GM19043 (cell line): ENCODE results near the gene GTF2I.
"Not testable (repeated sequence)": the region's sequence is repeated elsewhere in the genome, so short reads cannot be mapped to it uniquely, and the experiment has no call there.

ENCODE experiments used
- ATAC-seq: cut with Tn5 transposase; IDR thresholded peaks from one replicate; pipeline ENCODE4 v1.9.1; 2021; ENCODE audit warnings: low read depth; ENCODE audit not compliant: unreplicated experiment

GTF2I gene

DNA sequence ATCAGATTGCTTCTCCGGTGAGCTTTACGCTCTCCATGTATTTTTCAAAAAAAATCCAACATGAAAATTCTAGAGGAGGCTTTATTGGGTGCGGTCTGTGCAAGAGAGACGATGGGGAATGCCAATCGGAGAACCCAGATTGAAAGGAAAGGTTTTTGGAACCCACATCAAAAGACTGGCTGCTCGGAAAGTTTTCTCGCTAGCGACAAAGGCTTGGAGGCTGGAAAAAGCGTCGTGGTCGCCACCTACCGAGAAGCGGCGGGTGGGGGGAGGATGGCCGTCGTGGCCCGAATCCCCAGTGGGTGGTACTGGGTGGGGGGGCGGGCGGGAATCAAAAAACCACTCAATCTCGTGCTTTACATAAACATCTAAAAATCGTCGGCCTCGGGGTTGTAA is 1.1 kb upstream of the GTF2I start:
- ATAC-seq, result no peak

DNA sequence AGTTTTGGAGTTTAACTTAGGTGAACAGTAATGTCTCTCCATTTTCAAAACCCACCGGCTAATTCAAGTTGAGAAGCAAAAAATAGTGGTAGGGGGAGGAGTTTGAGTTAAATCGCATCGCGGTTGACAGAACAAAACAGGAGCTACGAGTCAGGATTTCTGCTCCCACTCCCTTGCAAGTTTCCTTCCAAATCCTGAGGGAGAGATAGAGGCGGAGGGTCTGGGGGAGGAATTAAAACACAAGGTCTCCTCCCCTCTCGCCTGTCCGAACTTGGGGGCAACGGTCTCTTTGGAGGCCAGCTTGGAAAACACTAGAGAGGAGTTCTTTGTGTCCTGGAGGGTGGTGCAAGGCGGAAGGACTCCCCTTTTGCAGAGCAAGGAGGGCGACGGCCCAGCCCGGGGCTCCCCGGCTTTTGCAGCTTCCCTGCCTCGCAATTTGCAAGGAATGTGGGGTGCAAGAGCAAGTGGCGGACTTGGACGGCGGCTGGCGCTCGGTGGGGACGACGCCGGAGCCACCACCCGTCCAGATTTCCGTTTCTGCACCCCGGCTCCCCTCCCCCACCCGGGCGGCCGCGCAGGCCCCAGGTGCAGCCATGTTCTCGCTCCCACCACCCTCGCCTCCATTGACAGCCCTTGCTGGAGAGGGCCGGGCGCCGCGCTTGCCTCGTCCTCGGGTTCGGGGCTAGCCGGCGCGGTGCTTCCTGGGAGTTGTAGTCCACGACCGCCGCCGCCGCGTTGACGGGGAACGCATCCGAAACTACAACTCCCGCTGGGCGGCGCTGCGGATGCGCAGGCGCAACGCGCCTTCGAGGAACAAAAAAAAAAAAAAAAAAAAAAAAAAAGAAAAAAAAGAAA is 454 bp upstream of the GTF2I start:
- ATAC-seq, result peak; percentile 40

DNA sequence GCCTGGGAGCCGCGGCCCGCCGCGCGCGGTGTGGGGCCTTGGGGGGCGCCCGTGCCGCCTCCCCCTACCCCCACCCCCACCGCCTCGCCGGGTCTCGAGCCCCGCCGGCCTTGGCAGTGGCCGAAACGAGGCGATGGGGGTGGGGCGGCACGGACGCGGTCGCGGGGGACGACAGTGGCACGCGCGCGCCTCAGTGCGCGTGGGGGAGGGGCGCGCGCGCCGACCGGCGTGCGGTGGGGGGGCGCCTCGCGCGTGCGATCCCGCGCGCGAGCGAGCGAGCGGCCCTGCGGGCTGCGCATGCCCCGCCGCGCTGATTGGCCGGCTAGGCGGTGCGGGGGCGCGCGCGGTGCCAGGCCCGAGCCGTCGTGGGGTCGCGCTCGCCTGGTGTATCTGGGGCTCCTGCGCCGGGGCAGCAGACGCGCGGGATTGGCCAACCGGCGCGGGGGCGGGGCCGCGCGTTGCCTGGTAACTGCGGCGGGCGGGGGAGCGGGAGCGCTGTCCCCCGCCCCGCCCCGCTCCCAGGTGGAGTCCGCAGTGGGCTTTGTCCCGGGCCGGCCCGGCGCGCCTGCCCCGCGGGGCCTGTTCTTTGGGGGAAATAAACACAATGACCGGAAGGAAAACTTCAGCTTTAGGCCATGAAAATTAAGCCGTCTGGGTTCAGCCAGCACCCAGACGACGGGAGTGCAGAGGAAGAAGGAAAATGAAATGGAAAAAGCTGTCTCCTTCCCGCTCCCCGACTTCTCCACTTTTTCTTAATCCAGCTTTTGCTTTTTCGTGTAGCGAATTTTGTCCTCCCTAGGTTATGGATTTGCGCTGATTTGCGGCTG is 873 bp downstream of the GTF2I start:
- peak; percentile 50 for ATAC-seq

DNA sequence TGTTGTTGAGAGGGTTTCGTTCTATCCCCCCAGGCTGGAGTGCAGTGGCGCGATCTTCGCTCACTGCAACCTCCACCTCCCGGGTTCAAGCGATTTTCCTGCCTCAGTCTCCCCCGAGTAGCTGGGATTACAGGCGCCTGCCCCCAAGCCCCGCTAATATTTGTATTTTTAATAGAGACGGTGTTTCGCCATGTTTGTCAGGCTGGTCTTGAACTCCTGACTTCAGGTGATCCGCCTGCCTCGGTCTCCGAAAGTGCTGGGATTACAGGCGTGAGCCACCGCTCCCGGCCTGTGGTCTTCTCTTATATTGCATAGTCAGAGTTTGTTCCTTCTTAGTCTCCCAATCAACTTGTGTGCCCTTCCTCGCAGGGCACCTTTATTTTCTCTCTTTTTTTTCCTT is 2.7 kb downstream of the GTF2I start:
- ATAC-seq, result not testable (repeated sequence)

DNA sequence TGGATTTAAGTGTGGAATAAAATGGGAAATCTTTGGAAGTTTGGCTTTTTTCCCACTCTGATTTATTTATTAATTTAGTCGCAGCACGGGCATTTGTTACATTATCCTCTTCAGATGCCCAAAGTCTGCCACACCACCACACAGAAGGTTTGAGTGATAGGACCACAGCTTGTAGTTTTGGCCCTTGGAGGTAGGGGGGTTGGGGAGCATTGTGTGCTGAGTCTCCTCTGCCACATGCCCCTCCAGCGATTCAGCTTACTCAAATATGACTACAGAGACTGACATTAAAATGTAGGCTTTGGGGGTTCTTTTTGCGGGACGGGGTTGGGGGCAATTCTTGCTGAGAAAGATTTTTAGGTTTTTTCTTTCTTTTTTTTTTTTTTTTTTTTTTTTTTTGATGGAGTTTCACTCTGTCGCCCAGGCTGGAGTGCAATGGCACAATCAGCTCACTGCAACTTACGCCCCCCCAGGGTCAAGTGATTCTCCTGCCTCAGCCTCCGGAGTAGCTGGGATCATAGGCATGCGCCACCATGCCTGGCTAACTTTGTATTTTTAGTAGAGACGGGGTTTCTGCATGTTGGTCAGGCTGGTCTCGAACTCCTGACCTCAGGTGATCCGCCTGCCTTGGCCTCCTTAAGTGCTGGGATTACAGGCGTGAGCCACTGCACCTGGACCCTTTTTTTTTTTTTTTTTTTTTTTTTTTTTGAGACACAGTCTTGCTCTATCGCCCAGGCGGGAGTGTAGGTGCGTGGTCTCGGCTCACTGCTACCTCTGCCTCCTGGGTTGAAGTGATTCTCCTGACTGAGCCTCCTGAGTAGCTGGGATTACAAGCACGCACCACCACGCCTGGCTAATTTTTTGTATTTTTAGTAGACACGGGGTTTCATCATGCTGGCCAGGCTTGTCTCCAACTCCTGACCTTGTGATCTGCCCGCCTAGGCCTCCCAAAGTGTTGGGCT is 4.6 kb downstream of the GTF2I start:
- not testable (repeated sequence) for ATAC-seq

DNA sequence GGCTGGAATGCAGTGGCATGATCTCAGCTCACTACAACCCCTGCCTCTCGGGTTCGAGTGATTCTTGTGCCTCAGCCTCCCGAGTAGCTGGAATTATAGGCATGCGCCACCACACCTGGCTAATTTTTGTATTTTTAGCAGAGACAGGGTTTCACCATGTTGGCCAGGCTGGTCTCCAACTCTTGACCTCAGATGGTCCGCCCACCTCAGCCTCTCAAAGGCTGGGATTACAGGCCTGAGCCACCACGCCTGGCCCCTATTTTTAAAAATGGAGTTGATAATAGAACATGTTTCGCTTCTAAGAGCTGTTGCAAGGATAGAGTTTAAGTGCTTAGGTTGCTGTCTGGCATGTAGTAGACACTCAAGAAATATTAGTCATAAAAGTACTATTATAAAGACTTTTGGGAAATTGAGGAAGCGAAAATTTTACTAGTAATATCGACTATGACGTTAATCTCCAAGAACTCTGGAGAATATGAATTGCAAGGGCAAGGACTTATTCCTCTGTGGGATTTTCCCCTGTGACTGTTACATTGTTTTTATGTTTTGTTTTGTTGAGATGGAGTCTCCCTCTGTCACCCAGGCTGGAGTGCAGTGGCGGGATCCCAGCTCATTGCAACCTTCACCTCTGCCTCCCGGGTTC is 7.9 kb downstream of the GTF2I start:
- no peak for ATAC-seq

DNA sequence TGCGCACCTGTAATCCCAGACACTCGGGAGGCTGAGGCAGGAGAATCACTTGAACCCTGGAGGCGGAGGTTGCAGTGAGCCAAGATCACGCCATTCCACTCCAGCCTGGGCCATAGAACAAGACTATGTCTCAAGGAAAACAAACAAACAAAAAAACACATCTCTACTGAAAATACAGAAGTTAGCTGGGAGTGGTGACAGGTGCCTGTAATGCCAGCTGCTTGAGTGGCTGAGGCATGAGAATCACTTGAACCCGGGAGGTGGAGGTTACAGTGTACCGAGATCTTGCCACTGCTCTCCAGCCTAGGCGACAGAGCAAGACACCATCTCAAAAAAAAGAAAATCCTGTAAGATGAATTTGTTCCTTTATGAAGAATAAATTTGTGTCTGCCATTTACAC is 9.5 kb downstream of the GTF2I start:
- ATAC-seq, result not testable (repeated sequence)

DNA sequence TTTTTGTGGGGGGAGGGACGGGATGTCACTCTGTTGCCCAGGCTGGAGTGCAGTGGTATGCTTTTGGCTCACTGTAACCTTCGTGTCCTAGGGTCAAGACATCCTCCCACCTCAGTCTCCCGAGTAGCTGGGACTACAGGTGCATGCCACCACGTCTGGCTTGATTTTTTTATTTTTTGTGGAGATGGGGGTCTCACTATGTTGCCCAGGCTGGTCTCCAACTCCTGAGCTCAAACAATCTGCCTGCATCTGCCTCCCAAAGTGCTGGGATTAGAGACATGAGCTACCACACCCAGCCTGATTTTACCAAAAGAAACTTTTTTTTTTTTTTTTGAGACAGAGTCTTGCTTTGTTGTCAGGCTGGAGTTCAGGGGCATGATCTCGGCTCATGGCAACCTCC is 10.0 kb downstream of the GTF2I start:
- ATAC-seq, result not testable (repeated sequence)

DNA sequence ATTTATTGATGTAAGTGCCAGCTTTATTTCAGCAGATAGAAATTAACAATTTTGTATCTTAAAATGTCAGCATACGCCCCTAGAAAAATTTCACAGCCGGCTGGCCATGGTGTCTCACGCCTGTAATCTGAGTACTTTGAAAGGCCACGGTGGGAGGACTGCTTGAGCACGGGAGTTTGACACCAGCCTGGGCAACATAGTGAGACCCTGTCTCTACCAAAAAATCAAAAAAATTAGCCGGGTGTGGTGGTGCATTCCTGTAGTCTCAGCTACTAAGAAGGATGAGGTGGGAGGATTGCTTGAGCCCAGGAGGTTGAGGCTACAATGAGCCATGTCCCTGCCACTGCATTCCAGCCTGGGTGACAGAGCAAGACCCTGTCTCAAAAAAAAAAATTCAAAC is 14.1 kb downstream of the GTF2I start:
- no peak for ATAC-seq

DNA sequence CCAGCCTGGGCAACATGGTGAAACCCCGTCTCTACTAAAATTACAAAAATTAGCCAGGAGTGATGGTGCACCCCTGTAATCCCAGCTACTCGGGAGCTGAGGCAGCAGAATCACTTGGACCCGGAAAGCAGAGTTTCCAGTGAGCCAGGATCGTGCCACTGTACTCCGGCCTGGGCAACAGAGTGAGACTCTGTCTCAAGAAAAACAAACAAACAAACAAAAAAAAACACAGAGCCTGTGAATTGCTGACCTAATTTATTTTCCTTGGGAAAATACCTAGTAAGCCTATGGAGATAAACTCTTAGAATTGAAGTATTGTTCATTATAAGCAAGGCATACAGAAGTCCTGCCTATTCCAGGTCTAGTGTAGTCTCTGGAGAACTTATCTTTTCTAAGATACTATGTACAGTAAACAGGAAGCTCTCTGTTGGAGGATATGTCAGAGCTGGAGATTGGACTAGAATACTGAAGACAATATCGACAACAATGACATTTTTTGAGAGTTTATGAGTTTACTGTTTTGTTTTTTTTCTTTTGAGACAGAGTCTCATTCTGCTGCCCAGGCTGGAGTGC is 14.9 kb downstream of the GTF2I start:
- ATAC-seq, result no peak

DNA sequence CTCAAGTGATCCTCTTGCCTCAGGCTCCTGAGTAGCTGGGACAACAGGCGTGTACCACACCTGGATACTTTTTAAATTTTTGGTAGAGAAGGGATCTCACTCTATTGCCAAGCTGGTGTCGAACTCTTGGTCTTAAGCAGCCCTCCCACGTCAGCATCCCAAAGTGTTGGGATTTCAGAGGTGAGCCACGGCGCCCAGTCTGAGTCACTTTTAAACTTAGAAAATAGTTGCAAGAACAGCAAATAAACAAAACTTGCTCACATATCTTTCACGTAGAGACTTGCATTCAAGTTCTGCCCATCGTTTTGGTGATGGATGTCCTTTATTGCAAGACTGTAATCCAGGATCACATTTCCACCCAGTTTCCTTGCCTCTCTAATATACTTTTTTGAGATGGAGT is 16.6 kb downstream of the GTF2I start:
- no peak for ATAC-seq

DNA sequence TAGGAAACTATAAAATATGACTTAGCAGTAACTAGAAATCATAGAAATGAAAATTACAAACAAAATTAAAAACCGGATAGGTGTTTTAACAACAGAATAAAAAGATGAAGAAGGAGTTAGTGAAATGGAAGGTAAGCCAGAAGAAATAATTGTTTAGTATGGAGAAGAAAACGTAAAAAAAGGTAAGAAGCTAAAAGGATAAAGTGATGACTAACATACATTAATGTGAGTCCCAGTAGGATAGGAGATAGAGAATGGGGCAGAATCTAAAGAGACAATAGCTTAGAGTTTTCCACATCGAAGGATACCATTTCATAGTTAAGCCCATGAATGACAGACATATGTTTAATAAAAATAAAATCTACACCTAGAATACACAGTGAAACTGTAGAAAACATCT is 25.3 kb downstream of the GTF2I start:
- no peak for ATAC-seq

DNA sequence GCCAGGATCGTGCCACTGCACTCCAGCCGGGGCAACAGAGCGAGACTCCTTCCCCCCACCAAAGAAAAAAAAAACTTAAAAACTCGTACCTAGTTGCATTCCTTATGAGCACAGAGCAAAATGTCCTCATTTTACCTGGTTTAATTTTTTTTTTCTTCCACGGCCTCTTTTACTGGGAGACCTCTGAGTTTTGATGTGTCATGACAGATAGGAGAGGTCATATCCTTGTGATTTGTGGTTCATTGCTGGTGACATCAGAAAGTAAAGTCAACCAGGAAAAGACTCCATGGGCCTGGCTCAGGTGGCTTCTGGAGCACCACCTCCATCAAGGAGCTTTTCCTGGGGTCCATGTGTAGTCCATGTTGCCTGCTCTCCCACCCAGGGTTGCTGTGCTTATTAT is 26.3 kb downstream of the GTF2I start:
- ATAC-seq, result no peak

DNA sequence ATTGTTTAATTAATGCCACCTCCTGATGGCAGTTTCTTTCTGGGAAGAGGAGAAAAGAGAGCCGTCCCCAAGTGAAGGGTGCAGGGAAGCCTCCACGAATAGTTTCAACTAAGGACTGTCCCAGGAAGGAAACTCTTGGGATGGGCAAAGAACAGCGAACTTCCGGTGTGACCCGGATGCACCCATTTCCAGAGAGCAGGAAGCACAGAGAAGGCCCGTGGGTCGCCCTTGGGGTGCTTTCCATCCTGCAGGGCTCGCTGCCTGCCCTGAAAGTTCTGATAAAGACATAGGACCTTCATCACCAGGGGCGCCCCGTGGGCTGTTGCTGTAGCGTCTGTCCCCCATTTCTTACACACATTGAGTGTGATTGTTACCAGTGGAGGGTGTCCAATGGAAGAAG is 27.0 kb downstream of the GTF2I start:
- no peak for ATAC-seq

DNA sequence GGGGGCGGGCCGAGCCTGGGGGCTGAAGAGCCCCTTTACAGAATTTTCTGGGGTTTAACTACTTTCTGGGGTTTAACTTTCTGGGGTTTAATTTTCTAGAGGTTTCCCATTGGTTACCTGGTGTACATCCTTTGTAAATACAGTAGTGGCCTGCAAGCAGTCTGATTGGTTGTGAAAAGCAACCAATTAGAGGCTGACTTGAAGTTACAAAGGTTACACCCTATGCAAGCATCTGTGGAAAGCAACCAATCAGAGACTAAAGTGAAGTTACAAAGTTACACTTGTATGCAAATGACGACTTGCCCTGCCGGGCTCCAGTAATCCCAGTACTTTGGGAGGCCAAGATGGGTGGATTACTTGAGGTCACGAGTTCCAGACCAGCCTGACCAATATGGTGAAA is 27.4 kb downstream of the GTF2I start:
- ATAC-seq, result no peak

DNA sequence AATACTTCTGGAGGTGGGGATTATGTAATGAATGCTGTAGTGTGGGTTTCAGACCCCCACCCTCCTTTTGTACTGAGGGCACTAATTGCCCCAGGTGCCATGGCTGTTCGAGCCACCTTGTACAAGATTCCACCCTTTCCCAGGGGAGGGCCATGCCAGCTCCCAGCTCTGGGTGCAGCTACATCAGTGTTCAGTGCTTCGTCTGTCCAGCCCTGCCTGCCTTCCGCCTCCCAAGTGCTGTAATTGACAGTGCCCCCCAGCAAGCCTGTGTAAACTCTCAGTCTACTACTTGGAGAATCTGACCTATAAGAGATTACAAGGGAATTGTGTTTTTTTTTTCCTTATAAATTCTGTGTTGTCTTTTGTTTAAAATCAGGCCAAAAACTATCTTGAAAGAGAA is 33.0 kb downstream of the GTF2I start:
- ATAC-seq, result no peak

DNA sequence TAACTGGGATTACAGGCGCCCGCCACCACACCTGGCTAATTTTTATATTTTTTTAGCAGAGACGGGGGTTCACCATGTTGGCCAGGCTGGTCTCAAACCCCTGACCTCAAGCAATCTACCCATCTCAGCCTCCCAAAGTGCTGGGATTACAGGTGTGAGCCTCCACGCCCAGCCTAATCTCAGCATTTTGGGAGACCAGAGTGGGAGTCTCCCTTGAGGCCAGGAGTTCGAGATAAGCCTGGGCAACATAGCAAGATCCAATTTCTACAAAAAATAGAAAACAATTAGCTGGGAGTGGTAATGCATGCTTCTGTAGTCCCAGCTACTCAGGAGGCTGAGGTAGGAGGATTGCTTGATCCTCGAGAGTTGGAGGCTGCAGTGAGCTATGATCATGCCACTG is 46.9 kb downstream of the GTF2I start:
- not testable (repeated sequence) for ATAC-seq

DNA sequence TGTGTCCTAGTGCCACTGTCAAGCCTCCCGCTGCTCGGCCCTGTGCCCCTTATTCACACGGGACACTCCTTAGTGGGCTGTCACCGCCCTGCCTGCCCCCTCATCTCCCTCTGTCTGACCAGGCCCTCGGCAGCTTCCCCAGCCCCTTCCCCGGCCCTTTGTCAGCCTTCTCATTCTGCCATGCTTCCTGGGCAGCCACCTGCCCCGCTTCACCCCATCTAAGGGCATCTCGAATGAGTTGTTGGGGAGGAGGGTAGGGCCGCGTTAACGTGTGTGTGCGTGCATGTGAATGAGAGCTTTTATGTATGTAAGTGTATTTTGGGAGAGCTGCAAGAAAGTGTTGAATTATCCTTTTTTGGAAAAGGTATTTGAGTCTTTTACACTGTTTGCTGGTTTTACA is 49.7 kb downstream of the GTF2I start:
- no peak for ATAC-seq

DNA sequence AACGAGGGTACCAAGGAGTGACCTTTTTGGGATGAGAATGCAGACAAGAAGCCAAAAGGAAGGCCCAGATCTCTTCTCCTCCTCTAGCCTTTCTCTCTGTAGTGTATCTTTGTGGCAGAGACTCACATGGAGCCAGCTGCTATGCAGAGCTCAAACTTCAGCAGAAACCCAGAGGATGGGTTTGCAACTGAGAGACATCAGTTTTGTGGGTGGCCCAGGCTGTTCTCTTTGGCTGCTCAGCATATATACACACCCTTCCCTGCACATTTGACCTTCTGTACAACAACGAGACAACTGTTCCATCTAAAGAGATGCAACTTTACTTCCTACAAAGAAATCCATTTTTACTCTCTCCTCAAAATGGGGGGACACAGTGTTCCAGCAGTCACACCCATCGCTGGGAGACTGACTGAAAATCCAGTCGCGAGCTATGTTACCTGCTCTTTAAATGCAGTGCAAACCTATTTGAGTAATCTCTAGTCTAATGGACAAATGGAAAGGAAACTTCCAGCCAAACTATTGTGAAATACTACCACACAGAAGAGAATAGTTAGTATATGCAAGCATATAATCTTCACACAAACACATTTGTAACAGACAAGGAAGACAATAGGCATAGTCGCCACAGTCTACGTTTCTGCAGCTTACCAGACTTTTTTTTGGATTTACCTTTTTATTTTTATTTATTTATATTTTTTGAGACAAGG is 51.2 kb downstream of the GTF2I start:
- no peak for ATAC-seq
